GM19238 (cell line): ENCODE measurements around the gene KIF26A.

Experiments
- DNase-seq: peaks from one replicate; pipeline ENCODE4 v3.0.0; 2011; ENCODE audit warnings: low spot score; ENCODE audit not compliant: insufficient read length

The KIF26A gene

GRCh38 chr14:104138098-104138717 is at the start of gene KIF26A:
TSS of gene KIF26A (plus strand) at chr14:104138587. CDS start at chr14:104138723, 136 bp downstream.
- no peak for DNase-seq

GRCh38 chr14:104090071-104090748 is 48.2 kb upstream of the KIF26A start:
- no peak for DNase-seq

- no peak for DNase-seq
These were observed 47.1 kb upstream of the KIF26A start for GRCh38 chr14:104091061-104091926.

GRCh38 chr14:104091927-104092771 is 46.2 kb upstream of the KIF26A start:
- no peak for DNase-seq

GRCh38 chr14:104092931-104093365 is 45.4 kb upstream of the KIF26A start:
- DNase-seq, result no peak

- DNase-seq, result no peak
These were observed 44.9 kb upstream of the KIF26A start for GRCh38 chr14:104093366-104094055.

- DNase-seq, result no peak
These were observed 44.2 kb upstream of the KIF26A start for GRCh38 chr14:104094056-104094708.

GRCh38 chr14:104094709-104095425 is 43.5 kb upstream of the KIF26A start:
- peak; percentile 68 for DNase-seq

- DNase-seq, result no peak
These were observed 42.7 kb upstream of the KIF26A start for GRCh38 chr14:104095426-104096310.

- DNase-seq, result no peak
These were observed 42.1 kb upstream of the KIF26A start for GRCh38 chr14:104096318-104096717.

- DNase-seq, result no peak
These were observed 41.4 kb upstream of the KIF26A start for GRCh38 chr14:104096751-104097700.

- DNase-seq, result no peak
These were observed 39.9 kb upstream of the KIF26A start for GRCh38 chr14:104098272-104099095.

- no peak for DNase-seq
These were observed 39.0 kb upstream of the KIF26A start for GRCh38 chr14:104099096-104100041.

- no peak for DNase-seq
These were observed 38.0 kb upstream of the KIF26A start for GRCh38 chr14:104100171-104101085.
